ENCODE measurements around the gene ZMIZ2.

DNA sequence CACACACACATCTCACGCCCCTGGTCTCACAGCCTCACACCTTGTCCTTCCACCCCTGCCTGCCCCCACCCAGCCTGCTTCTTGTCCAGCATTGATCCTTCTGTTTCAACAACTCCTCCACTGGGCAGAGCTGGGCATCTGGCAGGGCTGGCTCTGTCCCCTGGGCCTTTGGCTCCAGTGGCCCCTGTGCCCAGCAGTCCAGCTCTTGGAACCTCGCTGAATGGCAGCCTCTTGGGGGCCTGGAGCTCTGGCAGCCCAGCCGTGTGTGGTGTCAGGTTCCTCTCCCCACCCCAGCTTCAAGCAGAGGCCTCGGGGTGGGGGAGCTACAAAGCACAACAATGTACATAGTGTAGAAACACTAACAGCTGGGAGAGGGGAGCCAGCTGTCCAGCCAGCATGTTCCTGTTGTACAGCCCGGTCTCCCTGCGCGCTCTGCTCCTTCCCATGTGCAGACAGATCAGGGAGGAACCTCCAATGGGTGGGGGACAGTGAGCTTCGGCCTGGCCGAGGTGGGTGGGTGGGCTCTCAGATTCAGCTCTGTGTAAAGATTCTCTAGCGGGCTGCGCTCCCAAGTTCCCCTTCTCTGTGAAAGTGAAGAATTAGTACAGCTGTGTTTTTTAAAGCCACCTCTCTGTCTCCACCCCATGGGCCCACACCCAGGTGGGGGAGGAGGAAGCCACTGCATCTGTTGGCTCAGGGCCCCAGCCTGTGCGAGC is 19.4 kb downstream of the ZMIZ2 start:
- TF ChIP-seq CTCF (optimal IDR thresholded peaks at IDR 0.05 in 1 of 3, IDR thresholded peaks at IDR 0.05 in 1 of 3, conservative IDR thresholded peaks at IDR 0.05 in 1 of 3; ENCODE audit: extremely low read depth in 1 of 3, insufficient read depth in 2 of 3, low read length in 3 of 3) (no peak), EZH2 (IDR thresholded peaks at IDR 0.05; ENCODE audit: low read length) (no peak)

Data from keratinocyte (primary cell).